CD1c-positive myeloid dendritic cell (primary cell): ENCODE results near the gene PMVK.
A peak's percentile ranks its signal among the peaks of the same experiment; 100 is the strongest.

ENCODE experiments used
- DNase-seq: peaks from one replicate; pipeline ENCODE4 v3.0.0-alpha.2; 2016; ENCODE audit errors: extremely low spot score

The PMVK gene

GRCh38 chr1:154951901-154952657 lies 15.6 kb upstream of the PMVK start:
- DNase-seq, result no peak

GRCh38 chr1:154948079-154948478 lies 11.6 kb upstream of the PMVK start:
- no peak for DNase-seq

- DNase-seq, result no peak
These were observed 9.7 kb upstream of the PMVK start for GRCh38 chr1:154945962-154946850.

- DNase-seq, result no peak
These were observed 8.8 kb upstream of the PMVK start for GRCh38 chr1:154945160-154945961.

- no peak for DNase-seq
These were observed 8.1 kb upstream of the PMVK start for GRCh38 chr1:154944401-154945159.

- peak; percentile 51 for DNase-seq
These were observed 7.3 kb upstream of the PMVK start for GRCh38 chr1:154943649-154944400.

- no peak for DNase-seq
These were observed 5.0 kb upstream of the PMVK start for GRCh38 chr1:154941333-154942013.

- no peak for DNase-seq
These were observed 4.2 kb upstream of the PMVK start for GRCh38 chr1:154940651-154941194.

GRCh38 chr1:154940213-154940560 lies 3.7 kb upstream of the PMVK start:
- no peak for DNase-seq

GRCh38 chr1:154938604-154939399 lies 2.3 kb upstream of the PMVK start:
- no peak for DNase-seq

- DNase-seq, result no peak
These were observed 1.5 kb upstream of the PMVK start for GRCh38 chr1:154937988-154938386.

GRCh38 chr1:154937085-154937987 lies 817 bp upstream of the PMVK start:
- DNase-seq, result peak; percentile 96

- DNase-seq, result no peak
These were observed 567 bp downstream of the PMVK start for GRCh38 chr1:154935749-154936554.

GRCh38 chr1:154934358-154934948 lies 2.1 kb downstream of the PMVK start:
- no peak for DNase-seq

GRCh38 chr1:154931940-154932487 lies 4.5 kb downstream of the PMVK start:
- no peak for DNase-seq

GRCh38 chr1:154926201-154926600 lies 10.3 kb downstream of the PMVK start:
- DNase-seq, result no peak
